H9 (cell line): ENCODE data around the gene TPX2. TPM values are rescaled to one million over a fixed set of nuclear protein-coding genes. Genes with fewer than 3 reads are reported as not detected.
A peak's percentile ranks its signal among the peaks of the same experiment; 100 is the strongest.

Experiments used
- DNase-seq: peaks from one replicate; pipeline ENCODE4 v3.0.0-alpha.2; 2017
- H2AFZ ChIP-seq: one replicate; pipeline ENCODE4 v1.6.1; 2013; ENCODE audit warnings: mild to moderate bottlenecking, low read length, control low read depth, moderate library complexity
- H2AK5ac ChIP-seq: 2 replicates; pipeline ENCODE4 v1.6.1; 2013; ENCODE audit warnings: low read length, control low read depth, mixed read lengths; ENCODE audit not compliant: insufficient read length
- H2BK120ac ChIP-seq: one replicate; pipeline ENCODE4 v1.6.1; 2013; ENCODE audit warnings: low read depth, mild to moderate bottlenecking, low read length, control low read depth, inconsistent platforms; ENCODE audit not compliant: poor library complexity, severe bottlenecking
- H2BK12ac ChIP-seq: 2 replicates; pipeline ENCODE4 v1.6.1; 2013; ENCODE audit warnings: low read length, control low read depth, mixed read lengths, low read depth; ENCODE audit not compliant: insufficient read length
- H2BK15ac ChIP-seq: 2 replicates; pipeline ENCODE4 v1.6.1; 2013; ENCODE audit warnings: low read depth, low read length, control low read depth
- H2BK20ac ChIP-seq: one replicate; pipeline ENCODE4 v1.6.1; 2013; ENCODE audit warnings: low read depth, mild to moderate bottlenecking, low read length, control low read depth, inconsistent platforms; ENCODE audit not compliant: poor library complexity, severe bottlenecking
- H2BK5ac ChIP-seq: 2 replicates; pipeline ENCODE4 v1.6.1; 2013; ENCODE audit warnings: low read length, control low read depth, mixed read lengths; ENCODE audit not compliant: insufficient read length
- H3K14ac ChIP-seq: 2 replicates; pipeline ENCODE4 v1.6.1; 2013; ENCODE audit warnings: low read length, control low read depth; ENCODE audit not compliant: insufficient read depth
- H3K18ac ChIP-seq: 2 replicates; pipeline ENCODE4 v1.6.1; 2013; ENCODE audit warnings: low read depth, mild to moderate bottlenecking, mixed read lengths, low read length, control low read depth; ENCODE audit not compliant: insufficient read length
- H3K23ac ChIP-seq: 2 replicates; pipeline ENCODE4 v1.6.1; 2013; ENCODE audit warnings: low read length, control low read depth, mixed read lengths, low read depth; ENCODE audit not compliant: insufficient read length
- H3K23me2 ChIP-seq: 2 replicates; pipeline ENCODE4 v1.6.1; 2013; ENCODE audit warnings: low read depth, mild to moderate bottlenecking, mixed read lengths, low read length, control low read depth; ENCODE audit not compliant: insufficient read length, poor library complexity, severe bottlenecking
- H3K27ac ChIP-seq: 2 replicates; pipeline ENCODE4 v1.5.1; 2013; ENCODE audit warnings: low read length, control low read depth, mixed read lengths, low read depth; ENCODE audit not compliant: insufficient read length
- H3K27me3 ChIP-seq: 2 replicates; pipeline ENCODE4 v1.6.1; 2013; ENCODE audit warnings: low read length, control low read depth, inconsistent platforms; ENCODE audit not compliant: insufficient read depth
- H3K4ac ChIP-seq: 2 replicates; pipeline ENCODE4 v1.6.1; 2013; ENCODE audit warnings: low read depth, mild to moderate bottlenecking, control low read depth, inconsistent platforms, low read length, moderate library complexity
- H3K4me1 ChIP-seq: 2 replicates; pipeline ENCODE4 v1.6.1; 2013; ENCODE audit warnings: low read length, control low read depth, inconsistent platforms; ENCODE audit not compliant: insufficient read depth
- H3K4me2 ChIP-seq: 2 replicates; pipeline ENCODE4 v1.6.1; 2013; ENCODE audit warnings: low read length, control low read depth, mixed read lengths; ENCODE audit not compliant: insufficient read length, insufficient read depth
- H3K56ac ChIP-seq: 2 replicates; pipeline ENCODE4 v1.6.1; 2013; ENCODE audit warnings: low read depth, mild to moderate bottlenecking, mixed read lengths, low read length, control low read depth; ENCODE audit not compliant: insufficient read length
- H3K79me1 ChIP-seq: 2 replicates; pipeline ENCODE4 v1.6.1; 2013; ENCODE audit warnings: low read depth, mild to moderate bottlenecking, moderate library complexity, low read length, control low read depth, inconsistent platforms; ENCODE audit not compliant: insufficient read depth, poor library complexity, severe bottlenecking
- H3K79me2 ChIP-seq: 2 replicates; pipeline ENCODE4 v1.6.1; 2013; ENCODE audit warnings: low read length, control low read depth, inconsistent platforms; ENCODE audit not compliant: insufficient read depth
- H3K9ac ChIP-seq: 2 replicates; pipeline ENCODE4 v1.6.1; 2013; ENCODE audit warnings: low read length, control low read depth, mixed read lengths; ENCODE audit not compliant: insufficient read length; ENCODE audit errors: extremely low read depth
- H3K9me3 ChIP-seq: one replicate; pipeline ENCODE4 v1.6.1; 2013; ENCODE audit warnings: low read depth, low read length, inconsistent platforms; ENCODE audit not compliant: control insufficient read depth
- H3T11ph ChIP-seq: one replicate; pipeline ENCODE4 v1.6.1; 2013; ENCODE audit warnings: mild to moderate bottlenecking, low read length, control low read depth, inconsistent platforms
- H4K20me1 ChIP-seq: one replicate; pipeline ENCODE4 v1.6.1; 2013; ENCODE audit not compliant: control insufficient read depth, insufficient read length, insufficient read depth
- H4K5ac ChIP-seq: 2 replicates; pipeline ENCODE4 v1.6.1; 2013; ENCODE audit warnings: low read depth, mild to moderate bottlenecking, mixed read lengths, low read length, control low read depth; ENCODE audit not compliant: insufficient read length
- H4K8ac ChIP-seq: replicated peaks from 2 replicates; pipeline ENCODE4 v1.6.1; 2013; ENCODE audit warnings: low read length, control low read depth, mixed read lengths, low read depth; ENCODE audit not compliant: insufficient read length
- H4K91ac ChIP-seq: 2 replicates; pipeline ENCODE4 v1.6.1; 2013; ENCODE audit warnings: low read depth, mild to moderate bottlenecking, moderate library complexity, mixed read lengths, low read length, control low read depth; ENCODE audit not compliant: insufficient read length
- H3K27ac Mint-ChIP-seq, 3 experiments: 2 replicates in 2 of 3; 3 replicates in 1 of 3; pipeline ENCODE4 v1.8.0; 2020 to 2021; ENCODE audit warnings: mixed read lengths in 3 of 3, mild to moderate bottlenecking in 1 of 3, moderate library complexity in 1 of 3
- H3K27me3 Mint-ChIP-seq: 2 replicates; pipeline ENCODE4 v1.8.0; 2021; ENCODE audit warnings: low read depth, mild to moderate bottlenecking, moderate library complexity, mixed read lengths
- H3K36me3 Mint-ChIP-seq, 3 experiments: 2 replicates in 2 of 3; 3 replicates in 1 of 3; pipeline ENCODE4 v1.8.0; 2020 to 2021; ENCODE audit warnings: low read depth in 3 of 3, mixed read lengths in 3 of 3; ENCODE audit not compliant: insufficient read depth in 1 of 3
- H3K4me1 Mint-ChIP-seq, 2 experiments: 2 replicates each; pipeline ENCODE4 v1.8.0; 2020; ENCODE audit warnings: mixed read lengths in 2 of 2
- H3K4me3 Mint-ChIP-seq, 2 experiments: 2 replicates in 1 of 2; 3 replicates in 1 of 2; pipeline ENCODE4 v1.8.0; 2020 to 2021; ENCODE audit warnings: mild to moderate bottlenecking in 2 of 2, mixed read lengths in 2 of 2, moderate library complexity in 1 of 2
- H3K9me3 Mint-ChIP-seq, 2 experiments: 2 replicates in 1 of 2; 3 replicates in 1 of 2; pipeline ENCODE4 v1.8.0; 2020; ENCODE audit warnings: mild to moderate bottlenecking in 2 of 2, mixed read lengths in 2 of 2, moderate library complexity in 1 of 2
- WGBS: extraction: QIAGEN DNeasy Blood & Tissue Kit; methylation state at CpG from one replicate; pipeline ENCODE4 v1.1.7; 2013; ENCODE audit warnings: missing lambda C conversion rate, low lambda C conversion rate, mixed read lengths; ENCODE audit not compliant: insufficient read length; ENCODE audit errors: extremely low coverage; 5-methylcytosine and 5-hydroxymethylcytosine counted together
- total RNA-seq: library from RNA; stranded (reverse); gene quantifications from 2 replicates; pipeline ENCODE4 v1.2.1, GENCODE V29; 2021
- TF ChIP-seq, protein P1 (sequence below): fragments of 200-600 bp; sonication (generic); conservative IDR thresholded peaks from 3 replicates; pipeline ENCODE4 v1.8.0; 2021; ENCODE audit warnings: antibody characterized with exemption, mild to moderate bottlenecking

TPX2 gene
- total RNA-seq, 1 experiment from 2014 or later = 161 TPM

DNA sequence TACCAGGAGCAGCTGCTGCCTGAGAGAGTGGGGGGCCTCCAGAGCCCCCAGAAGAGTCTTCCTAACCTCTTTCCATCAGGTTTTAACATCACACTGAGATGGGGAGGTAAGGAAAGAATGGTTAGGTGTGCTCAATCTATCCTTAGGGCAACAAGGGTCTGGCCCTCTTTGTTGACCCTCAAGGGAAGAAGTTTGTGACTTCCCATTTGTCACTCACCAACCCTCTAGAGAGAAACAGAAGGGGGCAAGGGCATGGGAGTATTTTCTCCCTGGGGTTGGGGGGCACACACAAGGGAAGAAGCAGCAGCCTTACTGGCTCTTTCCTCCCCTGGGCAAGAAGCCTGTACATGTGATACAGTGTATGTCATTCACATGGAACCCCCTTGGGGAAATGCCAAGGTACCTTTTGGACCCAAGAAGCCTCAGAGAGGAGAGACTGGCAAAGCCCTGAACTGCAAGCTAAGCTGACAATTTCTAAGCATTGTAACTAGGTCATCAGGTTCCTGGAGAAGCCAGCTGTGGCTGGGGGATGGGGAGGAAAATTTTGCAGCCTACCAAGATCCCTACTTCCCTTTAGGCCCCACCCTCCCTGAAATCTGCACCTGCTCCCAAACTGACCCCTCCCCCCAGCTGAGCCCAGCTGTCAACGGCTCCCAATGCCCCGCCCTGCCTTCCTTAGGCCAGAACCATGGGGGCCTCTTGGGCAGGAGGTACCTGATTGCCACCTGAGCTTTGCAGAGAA, 30.9 kb upstream of the TPX2 start:
- TF ChIP-seq, protein P1, sequence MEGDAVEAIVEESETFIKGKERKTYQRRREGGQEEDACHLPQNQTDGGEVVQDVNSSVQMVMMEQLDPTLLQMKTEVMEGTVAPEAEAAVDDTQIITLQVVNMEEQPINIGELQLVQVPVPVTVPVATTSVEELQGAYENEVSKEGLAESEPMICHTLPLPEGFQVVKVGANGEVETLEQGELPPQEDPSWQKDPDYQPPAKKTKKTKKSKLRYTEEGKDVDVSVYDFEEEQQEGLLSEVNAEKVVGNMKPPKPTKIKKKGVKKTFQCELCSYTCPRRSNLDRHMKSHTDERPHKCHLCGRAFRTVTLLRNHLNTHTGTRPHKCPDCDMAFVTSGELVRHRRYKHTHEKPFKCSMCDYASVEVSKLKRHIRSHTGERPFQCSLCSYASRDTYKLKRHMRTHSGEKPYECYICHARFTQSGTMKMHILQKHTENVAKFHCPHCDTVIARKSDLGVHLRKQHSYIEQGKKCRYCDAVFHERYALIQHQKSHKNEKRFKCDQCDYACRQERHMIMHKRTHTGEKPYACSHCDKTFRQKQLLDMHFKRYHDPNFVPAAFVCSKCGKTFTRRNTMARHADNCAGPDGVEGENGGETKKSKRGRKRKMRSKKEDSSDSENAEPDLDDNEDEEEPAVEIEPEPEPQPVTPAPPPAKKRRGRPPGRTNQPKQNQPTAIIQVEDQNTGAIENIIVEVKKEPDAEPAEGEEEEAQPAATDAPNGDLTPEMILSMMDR = no peak
- no peak overlapping the region for H4K91ac ChIP-seq
- H3K27ac Mint-ChIP-seq = peak overlapping the region in 1 of 3 experiments; percentile 77; a peak in 2 of 7 replicates
- H3K79me1 ChIP-seq = no peaks in the 10 kb centered on the region
- H3K36me3 Mint-ChIP-seq = peaks cover 3 to 44% (median 19%) of the 10 kb centered on the region in 3 experiments; a peak in 6 of 7 replicates
- no peaks in the 10 kb centered on the region for H3K23me2 ChIP-seq
- H4K20me1 ChIP-seq = no peaks in the 10 kb centered on the region
- WGBS = no CpG with 5 or more reads among the region's 2 CpGs
- H3K27me3 Mint-ChIP-seq = no peaks in the 10 kb centered on the region
- no peak overlapping the region for H2BK15ac ChIP-seq
- H3T11ph ChIP-seq = no peak overlapping the region
- no peak overlapping the region for H4K5ac ChIP-seq
- H3K18ac ChIP-seq = no peak overlapping the region
- no peak overlapping the region for H2AK5ac ChIP-seq
- H3K4me1 Mint-ChIP-seq = peaks cover 53 to 56% of the 10 kb centered on the region in 2 experiments
- no peak overlapping the region; a peak in 1 of 5 replicates for H3K4me3 Mint-ChIP-seq
- no peak overlapping the region for H3K27ac ChIP-seq
- H3K56ac ChIP-seq = no peak overlapping the region
- no peaks in the 10 kb centered on the region for H3K27me3 ChIP-seq
- H3K23ac ChIP-seq = no peak overlapping the region
- H2AFZ ChIP-seq = no peak overlapping the region
- H3K79me2 ChIP-seq = peaks cover 2% of the 10 kb centered on the region; the same call in 1 of the 2 replicates
- H3K9me3 ChIP-seq = no peaks in the 10 kb centered on the region
- no peak overlapping the region for H3K9ac ChIP-seq
- H2BK12ac ChIP-seq = no peak overlapping the region
- no peak overlapping the region for H2BK20ac ChIP-seq
- no peak overlapping the region for H3K4me2 ChIP-seq
- H3K9me3 Mint-ChIP-seq = no peaks in the 10 kb centered on the region
- DNase-seq = peak; percentile 58
- H3K4me1 ChIP-seq = peaks cover 8% of the 10 kb centered on the region
- H2BK120ac ChIP-seq = no peak overlapping the region
- H4K8ac ChIP-seq = no peak overlapping the region
- H3K14ac ChIP-seq = no peak overlapping the region
- no peak overlapping the region for H2BK5ac ChIP-seq
- H3K4ac ChIP-seq = no peak overlapping the region
